ENCODE measurements around the gene ZNF654. TPM values are rescaled to one million over a fixed set of nuclear protein-coding genes. Genes with fewer than 3 reads are reported as not detected.

ZNF654 gene
- total and polyA plus RNA-seq, 2 of the 13 experiments (the other 11 are each of a cell fraction or from before 2014, with no cell fraction given): 1.8 to 4.1 TPM

DNA sequence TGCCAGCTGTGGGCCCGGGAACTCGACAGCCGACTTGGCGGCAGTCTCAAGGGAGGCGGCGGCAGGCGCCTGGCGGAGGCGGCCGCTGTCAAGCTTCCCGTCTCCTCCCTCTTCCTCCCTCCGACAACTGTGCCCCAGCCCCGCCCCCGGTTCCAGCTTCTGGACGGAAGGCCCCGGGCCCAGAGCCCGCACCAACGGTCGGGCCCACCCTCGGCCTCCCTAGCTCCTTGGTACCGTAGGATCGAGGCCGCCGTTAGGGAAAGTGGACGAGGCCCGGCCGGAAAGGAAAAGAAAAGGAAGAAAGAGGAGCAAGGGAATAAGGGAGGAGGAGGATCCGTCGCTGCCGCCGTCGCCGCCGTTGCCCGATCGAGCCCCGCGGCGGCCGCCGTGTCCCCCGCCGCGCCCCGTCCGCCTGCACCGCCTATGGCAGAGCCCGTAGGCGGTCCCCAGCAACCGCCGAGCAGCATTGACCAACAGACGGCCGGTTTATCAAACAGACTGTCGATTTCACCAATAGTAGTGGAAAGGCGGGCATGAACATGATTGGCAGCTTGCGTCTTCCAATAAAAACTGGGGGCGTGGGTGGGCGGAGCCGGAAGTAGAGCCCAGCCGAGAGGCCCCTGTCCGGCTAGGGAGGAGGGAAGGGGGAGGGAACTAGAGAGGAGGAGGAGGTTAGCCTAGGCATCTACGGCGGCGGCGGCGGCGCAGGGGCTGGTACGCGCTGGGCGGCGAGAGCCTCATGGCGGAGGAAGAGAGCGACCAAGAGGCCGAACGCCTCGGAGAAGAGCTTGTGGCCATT lies at the start of gene ZNF654, which contains the start of gene CGGBP1 (continued):
- TF ChIP-seq, protein P1, sequence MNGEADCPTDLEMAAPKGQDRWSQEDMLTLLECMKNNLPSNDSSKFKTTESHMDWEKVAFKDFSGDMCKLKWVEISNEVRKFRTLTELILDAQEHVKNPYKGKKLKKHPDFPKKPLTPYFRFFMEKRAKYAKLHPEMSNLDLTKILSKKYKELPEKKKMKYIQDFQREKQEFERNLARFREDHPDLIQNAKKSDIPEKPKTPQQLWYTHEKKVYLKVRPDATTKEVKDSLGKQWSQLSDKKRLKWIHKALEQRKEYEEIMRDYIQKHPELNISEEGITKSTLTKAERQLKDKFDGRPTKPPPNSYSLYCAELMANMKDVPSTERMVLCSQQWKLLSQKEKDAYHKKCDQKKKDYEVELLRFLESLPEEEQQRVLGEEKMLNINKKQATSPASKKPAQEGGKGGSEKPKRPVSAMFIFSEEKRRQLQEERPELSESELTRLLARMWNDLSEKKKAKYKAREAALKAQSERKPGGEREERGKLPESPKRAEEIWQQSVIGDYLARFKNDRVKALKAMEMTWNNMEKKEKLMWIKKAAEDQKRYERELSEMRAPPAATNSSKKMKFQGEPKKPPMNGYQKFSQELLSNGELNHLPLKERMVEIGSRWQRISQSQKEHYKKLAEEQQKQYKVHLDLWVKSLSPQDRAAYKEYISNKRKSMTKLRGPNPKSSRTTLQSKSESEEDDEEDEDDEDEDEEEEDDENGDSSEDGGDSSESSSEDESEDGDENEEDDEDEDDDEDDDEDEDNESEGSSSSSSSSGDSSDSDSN (CRISPR knock-in tag; IDR thresholded peaks at IDR 0.05): peak; percentile 68
- 0 out of 2 replicates have a peak, but pooled peaks have one; percentile 23 for TF ChIP-seq ZNF557 (CRISPR knock-in tag; IDR thresholded peaks at IDR 0.05)
- TF ChIP-seq CENPX (CRISPR knock-in tag; IDR thresholded peaks at IDR 0.05): no peak
- peak; percentile 47 for TF ChIP-seq HNRNPK (IDR thresholded peaks at IDR 0.05; ENCODE audit: low read depth, low read length, poor library complexity, severe bottlenecking)
- TF ChIP-seq ZNF224 (CRISPR knock-in tag; IDR thresholded peaks at IDR 0.05): no peak
- TF ChIP-seq, protein P2, sequence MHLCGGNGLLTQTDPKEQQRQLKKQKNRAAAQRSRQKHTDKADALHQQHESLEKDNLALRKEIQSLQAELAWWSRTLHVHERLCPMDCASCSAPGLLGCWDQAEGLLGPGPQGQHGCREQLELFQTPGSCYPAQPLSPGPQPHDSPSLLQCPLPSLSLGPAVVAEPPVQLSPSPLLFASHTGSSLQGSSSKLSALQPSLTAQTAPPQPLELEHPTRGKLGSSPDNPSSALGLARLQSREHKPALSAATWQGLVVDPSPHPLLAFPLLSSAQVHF (CRISPR knock-in tag; IDR thresholded peaks at IDR 0.05): no peak; the same call in 1 of the 2 replicates
- TF ChIP-seq ZNF530 (CRISPR knock-in tag; IDR thresholded peaks at IDR 0.05; ENCODE audit: low read depth): no peak
- peak; percentile 21; the same call in 1 of the 2 replicates for TF ChIP-seq TBX2 (CRISPR knock-in tag; IDR thresholded peaks at IDR 0.05; ENCODE audit: borderline replicate concordance)
- TF ChIP-seq PCBP2 (optimal IDR thresholded peaks at IDR 0.05; ENCODE audit: low read depth, low read length, poor library complexity, severe bottlenecking): peak; percentile 33
- no peak for TF ChIP-seq XRCC5 (optimal IDR thresholded peaks at IDR 0.05; ENCODE audit: low read length)
- no peak for TF ChIP-seq MIER3 (CRISPR knock-in tag; IDR thresholded peaks at IDR 0.05; ENCODE audit: borderline replicate concordance)
- TF ChIP-seq ZNF660 (CRISPR knock-in tag; IDR thresholded peaks at IDR 0.05; ENCODE audit: borderline replicate concordance, low read depth): no peak
- TF ChIP-seq SNAI1 (CRISPR knock-in tag; IDR thresholded peaks at IDR 0.05; ENCODE audit: borderline replicate concordance): 0 out of 2 replicates have a peak, but pooled peaks have one; percentile 24
- TF ChIP-seq, protein P3, sequence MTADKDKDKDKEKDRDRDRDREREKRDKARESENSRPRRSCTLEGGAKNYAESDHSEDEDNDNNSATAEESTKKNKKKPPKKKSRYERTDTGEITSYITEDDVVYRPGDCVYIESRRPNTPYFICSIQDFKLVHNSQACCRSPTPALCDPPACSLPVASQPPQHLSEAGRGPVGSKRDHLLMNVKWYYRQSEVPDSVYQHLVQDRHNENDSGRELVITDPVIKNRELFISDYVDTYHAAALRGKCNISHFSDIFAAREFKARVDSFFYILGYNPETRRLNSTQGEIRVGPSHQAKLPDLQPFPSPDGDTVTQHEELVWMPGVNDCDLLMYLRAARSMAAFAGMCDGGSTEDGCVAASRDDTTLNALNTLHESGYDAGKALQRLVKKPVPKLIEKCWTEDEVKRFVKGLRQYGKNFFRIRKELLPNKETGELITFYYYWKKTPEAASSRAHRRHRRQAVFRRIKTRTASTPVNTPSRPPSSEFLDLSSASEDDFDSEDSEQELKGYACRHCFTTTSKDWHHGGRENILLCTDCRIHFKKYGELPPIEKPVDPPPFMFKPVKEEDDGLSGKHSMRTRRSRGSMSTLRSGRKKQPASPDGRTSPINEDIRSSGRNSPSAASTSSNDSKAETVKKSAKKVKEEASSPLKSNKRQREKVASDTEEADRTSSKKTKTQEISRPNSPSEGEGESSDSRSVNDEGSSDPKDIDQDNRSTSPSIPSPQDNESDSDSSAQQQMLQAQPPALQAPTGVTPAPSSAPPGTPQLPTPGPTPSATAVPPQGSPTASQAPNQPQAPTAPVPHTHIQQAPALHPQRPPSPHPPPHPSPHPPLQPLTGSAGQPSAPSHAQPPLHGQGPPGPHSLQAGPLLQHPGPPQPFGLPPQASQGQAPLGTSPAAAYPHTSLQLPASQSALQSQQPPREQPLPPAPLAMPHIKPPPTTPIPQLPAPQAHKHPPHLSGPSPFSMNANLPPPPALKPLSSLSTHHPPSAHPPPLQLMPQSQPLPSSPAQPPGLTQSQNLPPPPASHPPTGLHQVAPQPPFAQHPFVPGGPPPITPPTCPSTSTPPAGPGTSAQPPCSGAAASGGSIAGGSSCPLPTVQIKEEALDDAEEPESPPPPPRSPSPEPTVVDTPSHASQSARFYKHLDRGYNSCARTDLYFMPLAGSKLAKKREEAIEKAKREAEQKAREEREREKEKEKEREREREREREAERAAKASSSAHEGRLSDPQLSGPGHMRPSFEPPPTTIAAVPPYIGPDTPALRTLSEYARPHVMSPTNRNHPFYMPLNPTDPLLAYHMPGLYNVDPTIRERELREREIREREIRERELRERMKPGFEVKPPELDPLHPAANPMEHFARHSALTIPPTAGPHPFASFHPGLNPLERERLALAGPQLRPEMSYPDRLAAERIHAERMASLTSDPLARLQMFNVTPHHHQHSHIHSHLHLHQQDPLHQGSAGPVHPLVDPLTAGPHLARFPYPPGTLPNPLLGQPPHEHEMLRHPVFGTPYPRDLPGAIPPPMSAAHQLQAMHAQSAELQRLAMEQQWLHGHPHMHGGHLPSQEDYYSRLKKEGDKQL (CRISPR knock-in tag; IDR thresholded peaks at IDR 0.05; ENCODE audit: low read depth): no peak
- no peak for TF ChIP-seq NPAS2 (CRISPR knock-in tag; IDR thresholded peaks at IDR 0.05; ENCODE audit: borderline replicate concordance)

All from HepG2 (cell line).